Measurements from ENCODE around the gene VEZF1. TPM values are rescaled to one million over a fixed set of nuclear protein-coding genes. Genes with fewer than 3 reads are reported as not detected.

VEZF1 gene
- total and polyA plus RNA-seq, 7 donors = 30.6 to 92.5 (median 50.5) TPM

DNA sequence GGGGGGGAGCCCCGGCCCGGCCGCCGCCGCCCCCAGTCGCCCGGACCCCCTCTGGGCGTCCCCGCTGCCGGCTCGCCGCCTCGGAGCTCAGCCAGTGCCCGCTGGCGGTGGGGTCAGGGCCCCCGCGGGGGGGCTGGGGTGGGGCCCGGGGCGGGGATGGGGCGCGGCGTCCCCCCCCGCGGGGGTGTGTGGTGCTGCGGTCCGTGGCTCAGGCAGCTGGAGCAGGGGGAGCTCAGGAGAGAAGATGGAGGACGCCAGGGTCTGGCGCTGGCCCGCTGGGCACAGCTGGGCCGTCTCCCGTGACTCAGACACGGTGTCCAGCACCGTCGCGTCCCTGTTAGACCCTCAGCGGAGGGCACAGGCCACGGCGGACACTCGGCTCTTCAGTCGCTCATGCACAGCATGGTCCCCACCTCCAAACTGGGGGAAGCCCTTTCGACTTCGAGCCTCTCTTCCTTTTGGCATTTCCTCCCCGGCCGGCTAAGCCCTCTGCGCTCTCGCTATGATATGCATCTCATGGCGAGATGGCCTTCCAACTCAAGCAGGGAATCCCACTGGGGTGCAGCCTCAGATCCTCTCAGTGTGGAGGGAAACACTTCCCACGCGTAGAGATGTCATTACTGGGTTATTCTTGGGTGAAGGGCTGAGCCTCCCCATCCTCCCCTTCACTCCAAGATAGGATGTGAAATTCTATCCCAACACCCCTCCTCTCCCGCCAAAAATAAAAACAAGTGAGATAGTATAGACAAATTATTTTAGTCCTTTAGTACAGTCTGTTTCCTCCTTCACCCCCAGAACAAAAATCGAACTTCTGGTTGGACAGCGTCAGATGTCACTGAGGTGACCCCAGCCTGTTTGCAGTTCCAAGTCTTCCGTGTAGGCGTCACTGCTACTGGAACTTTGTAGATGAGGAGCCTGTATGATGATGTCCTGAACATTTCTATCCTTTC is 522 bp upstream of the VEZF1 start:
- peak overlapping the region; percentile 86 for H3K4me3 ChIP-seq
- peaks cover 78% of the 10 kb centered on the region for H3K4me1 ChIP-seq
- DNase-seq (peak; percentile 80 to 91), ATAC-seq (peak; percentile 72 to 76 (median 74))
- 0 to 1% (median 1%) methylated on average over 26 to 54 of the region's 54 CpGs for whole genome bisulfite sequencing, 3 donors
- peak overlapping the region; percentile 94 for H3K27ac ChIP-seq
- no peaks in the 10 kb centered on the region for H3K36me3 ChIP-seq (ENCODE audit: insufficient read depth in 1 of 2, low read depth in 1 of 2)
- intact Hi-C loops (cut with DNase I) = loop anchor here in 1 of 2 donors (5.0 kb wide), 2 partner anchors 41 to 96 kb away; no protein-coding TSS in a partner anchor
- H3K27me3 ChIP-seq (ENCODE audit: insufficient read depth in 3 of 3, low read length in 2 of 3) = no peaks in the 10 kb centered on the region
- TF ChIP-seq, protein P1, sequence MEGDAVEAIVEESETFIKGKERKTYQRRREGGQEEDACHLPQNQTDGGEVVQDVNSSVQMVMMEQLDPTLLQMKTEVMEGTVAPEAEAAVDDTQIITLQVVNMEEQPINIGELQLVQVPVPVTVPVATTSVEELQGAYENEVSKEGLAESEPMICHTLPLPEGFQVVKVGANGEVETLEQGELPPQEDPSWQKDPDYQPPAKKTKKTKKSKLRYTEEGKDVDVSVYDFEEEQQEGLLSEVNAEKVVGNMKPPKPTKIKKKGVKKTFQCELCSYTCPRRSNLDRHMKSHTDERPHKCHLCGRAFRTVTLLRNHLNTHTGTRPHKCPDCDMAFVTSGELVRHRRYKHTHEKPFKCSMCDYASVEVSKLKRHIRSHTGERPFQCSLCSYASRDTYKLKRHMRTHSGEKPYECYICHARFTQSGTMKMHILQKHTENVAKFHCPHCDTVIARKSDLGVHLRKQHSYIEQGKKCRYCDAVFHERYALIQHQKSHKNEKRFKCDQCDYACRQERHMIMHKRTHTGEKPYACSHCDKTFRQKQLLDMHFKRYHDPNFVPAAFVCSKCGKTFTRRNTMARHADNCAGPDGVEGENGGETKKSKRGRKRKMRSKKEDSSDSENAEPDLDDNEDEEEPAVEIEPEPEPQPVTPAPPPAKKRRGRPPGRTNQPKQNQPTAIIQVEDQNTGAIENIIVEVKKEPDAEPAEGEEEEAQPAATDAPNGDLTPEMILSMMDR (IDR thresholded peaks at IDR 0.05) = no peak
- H3K9me3 ChIP-seq = no peaks in the 10 kb centered on the region

DNA sequence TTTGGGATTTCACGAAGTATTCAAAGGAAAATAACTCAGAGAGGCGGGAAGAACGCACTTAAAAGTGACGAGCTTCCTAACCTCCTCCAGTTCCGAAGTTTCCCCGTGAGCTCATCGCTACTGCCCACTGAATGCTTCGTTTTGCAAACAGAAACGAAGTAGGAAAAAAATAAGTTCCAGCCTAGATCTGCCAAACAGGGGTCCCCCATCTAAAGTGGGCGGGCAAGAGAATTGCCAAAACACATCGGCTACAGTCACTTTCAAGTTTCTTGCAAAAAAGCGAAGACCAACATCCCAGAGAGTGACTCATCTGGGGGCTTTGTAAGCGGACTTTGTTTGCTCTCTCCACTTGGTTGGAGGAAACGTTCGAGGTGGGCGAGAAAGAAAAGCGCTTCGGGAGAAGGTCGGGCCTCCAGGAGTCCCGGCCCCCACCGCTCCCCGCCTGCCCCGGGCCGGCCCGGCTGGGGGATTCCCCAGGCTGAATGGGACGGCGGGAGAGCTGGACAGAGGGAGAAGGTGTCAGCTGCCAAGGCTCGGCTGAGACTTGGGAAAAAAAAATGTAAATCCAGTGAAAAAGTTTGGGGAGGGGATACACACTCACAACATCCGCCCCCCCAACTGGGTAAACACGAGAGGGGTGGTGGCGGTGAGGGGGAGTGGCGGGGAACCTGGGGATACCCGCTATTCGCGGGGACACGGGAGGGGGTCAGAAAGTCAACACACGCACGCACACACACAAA is 1.0 kb downstream of the VEZF1 start:
- peaks cover 78% of the 10 kb centered on the region for H3K4me1 ChIP-seq
- intact Hi-C loops (cut with DNase I) = loop anchor here (1.0 to 5.0 kb wide), 4 partner anchors 38 to 95 kb away; no protein-coding TSS in a partner anchor
- peak; percentile 15 to 53 (median 41) for ATAC-seq
- TF ChIP-seq, protein P1 (IDR thresholded peaks at IDR 0.05) = no peak
- peak overlapping the region; percentile 86 for H3K4me3 ChIP-seq
- no peaks in the 10 kb centered on the region for H3K9me3 ChIP-seq
- WGBS, 3 donors = 0% methylated on average over 38 of the region's 38 CpGs
- peak overlapping the region; percentile 94 for H3K27ac ChIP-seq
- DNase-seq = peak; percentile 35 to 66
- H3K27me3 ChIP-seq (ENCODE audit: insufficient read depth in 3 of 3, low read length in 2 of 3) = no peaks in the 10 kb centered on the region
- H3K36me3 ChIP-seq (ENCODE audit: insufficient read depth in 1 of 2, low read depth in 1 of 2) = peaks cover 0 to 8% of the 10 kb centered on the region in 2 donors

DNA sequence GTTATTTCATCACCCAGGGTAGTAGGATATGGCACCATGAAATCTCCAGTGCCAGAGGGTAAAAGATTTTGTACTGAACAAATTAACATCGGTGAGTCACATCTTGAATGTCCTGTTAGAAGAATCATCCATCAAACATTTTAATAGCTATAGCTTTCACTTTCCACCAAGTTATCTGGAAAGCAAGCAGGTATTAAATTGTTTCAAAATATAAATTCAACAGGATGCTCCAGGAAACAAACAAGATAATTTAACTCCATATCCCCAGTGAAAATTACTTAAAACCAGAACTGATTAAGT is 2.4 kb downstream of the VEZF1 start:
- DNase-seq (no peak), ATAC-seq (peak in 2 of 4 donors; percentile 34 to 54)
- Histone ChIP-seq H3K36me3 (ENCODE audit: insufficient read depth in 1 of 2, low read depth in 1 of 2) (peaks cover 0 to 22% of the 10 kb centered on the region in 2 donors), H3K27me3 (ENCODE audit: insufficient read depth in 3 of 3, low read length in 2 of 3) (no peaks in the 10 kb centered on the region), H3K4me3 (peak overlapping the region; percentile 86), H3K9me3 (no peaks in the 10 kb centered on the region), H3K4me1 (peaks cover 78% of the 10 kb centered on the region), H3K27ac (peak overlapping the region; percentile 94)
- intact Hi-C loops (cut with DNase I) = loop anchor here in 1 of 2 donors (5.0 kb wide), 2 partner anchors 38 to 93 kb away; no protein-coding TSS in a partner anchor
- TF ChIP-seq, protein P1 (IDR thresholded peaks at IDR 0.05) = no peak
- WGBS, 3 donors = 3 to 5% (median 5%) methylated on average over 1 of the region's 1 CpG

DNA sequence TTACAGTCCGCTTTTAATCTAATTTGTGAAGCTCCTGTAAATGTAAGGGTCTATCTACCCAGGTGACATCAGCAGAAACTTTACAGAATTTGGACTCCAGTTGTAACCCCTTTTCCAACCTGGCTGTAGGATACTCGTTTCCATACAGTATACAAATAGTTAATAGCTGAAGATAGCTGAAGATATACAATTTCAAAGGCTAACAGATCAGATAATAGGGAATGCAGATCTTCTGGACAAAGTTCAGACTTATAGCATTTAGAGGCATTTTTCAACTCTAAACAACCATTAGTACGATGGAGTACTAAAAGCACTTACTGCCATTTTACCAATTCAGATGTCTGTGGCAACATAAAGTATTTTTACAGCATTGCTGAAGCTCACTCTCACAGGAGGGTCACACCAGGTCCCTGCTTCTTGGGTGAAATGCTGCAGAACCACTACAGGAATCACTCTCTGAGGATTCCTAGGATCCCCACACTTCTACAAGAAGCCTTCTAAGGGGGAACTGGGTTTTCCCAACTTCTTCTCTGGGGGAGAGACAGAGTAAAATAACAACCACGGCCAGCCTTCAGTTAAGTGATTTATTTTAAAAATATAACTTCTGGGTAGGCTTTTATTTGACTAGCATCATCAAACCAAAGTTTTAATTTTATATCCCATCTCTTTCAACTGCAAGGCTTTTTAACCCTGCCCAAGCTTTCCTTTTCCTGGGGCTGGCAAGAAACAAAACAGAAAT is 2.9 kb downstream of the VEZF1 start:
- H3K4me1 ChIP-seq = peaks cover 78% of the 10 kb centered on the region
- no peaks in the 10 kb centered on the region for H3K9me3 ChIP-seq
- H3K27ac ChIP-seq = peak overlapping the region; percentile 94
- peak overlapping the region; percentile 86 for H3K4me3 ChIP-seq
- peaks cover 0 to 27% of the 10 kb centered on the region in 2 donors for H3K36me3 ChIP-seq (ENCODE audit: insufficient read depth in 1 of 2, low read depth in 1 of 2)
- TF ChIP-seq, protein P1 (IDR thresholded peaks at IDR 0.05) = no peak
- intact Hi-C loops (cut with DNase I) = loop anchor here in 1 of 2 donors (5.0 kb wide), 2 partner anchors 38 to 93 kb away; no protein-coding TSS in a partner anchor
- no peak for ATAC-seq
- no peaks in the 10 kb centered on the region for H3K27me3 ChIP-seq (ENCODE audit: insufficient read depth in 3 of 3, low read length in 2 of 3)
- no peak for DNase-seq
- 28 to 37% (median 29%) methylated on average over 4 of the region's 4 CpGs for WGBS, 3 donors
